ENCODE data around the gene CHGA. TPM values are rescaled to one million over a fixed set of nuclear protein-coding genes. Genes with fewer than 3 reads are reported as not detected.

CHGA gene
- polyA plus RNA-seq, 1 experiment, result not detected

GRCh38 chr14:92950193-92950540 is 27.2 kb downstream of the CHGA start:
- Histone ChIP-seq H3K9me3 (ENCODE audit: control insufficient read depth, insufficient read depth, low read length) (no peaks in the 10 kb centered on the region; the same call in 1 of the 2 replicates), H3K27me3 (ENCODE audit: control insufficient read depth, insufficient read depth, low read length) (no peaks in the 10 kb centered on the region), H3K27ac (ENCODE audit: low read depth, low read length) (no peak overlapping the region), H3K4me3 (ENCODE audit: low read depth, low read length) (no peak overlapping the region)
- TF ChIP-seq CTCF (IDR thresholded peaks at IDR 0.05; ENCODE audit: low read depth, low read length), result no peak
- POLR2A ChIA-PET, result no interaction called here
- CTCF ChIA-PET, result interaction anchor here (0.6 to 0.8 kb wide), 2 partner anchors 257 to 271 kb away, joined by 3 read pairs; partner anchors contain the start of genes GON7 and UBR7
- no peak for DNase-seq (ENCODE audit: low read depth, low spot score)

DNA sequence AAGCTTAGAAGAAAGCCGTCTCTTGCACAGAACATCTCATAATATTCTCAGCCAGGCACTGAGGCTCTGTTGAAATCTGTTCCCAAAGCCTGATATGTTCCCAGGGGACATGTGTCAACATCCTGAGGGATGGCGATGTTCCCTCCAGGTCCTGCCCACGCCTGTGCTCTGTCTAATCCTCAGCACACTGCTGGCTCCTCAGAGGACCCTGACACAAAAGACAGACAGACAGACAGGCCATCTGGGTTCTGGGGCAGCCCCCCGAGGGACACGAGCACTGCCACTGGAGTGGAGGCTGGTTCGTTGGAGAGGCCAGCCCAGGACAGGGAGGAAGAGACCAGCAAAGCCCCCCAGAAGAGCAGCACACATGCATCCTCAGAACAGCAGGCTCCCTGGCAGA is 27.8 kb downstream of the CHGA start:
- no peak for DNase-seq (ENCODE audit: low read depth, low spot score)
- Histone ChIP-seq H3K4me3 (ENCODE audit: low read depth, low read length) (no peak overlapping the region), H3K27ac (ENCODE audit: low read depth, low read length) (no peak overlapping the region), H3K27me3 (ENCODE audit: control insufficient read depth, insufficient read depth, low read length) (no peaks in the 10 kb centered on the region), H3K9me3 (ENCODE audit: control insufficient read depth, insufficient read depth, low read length) (no peaks in the 10 kb centered on the region; the same call in 1 of the 2 replicates)
- ChIA-PET POLR2A (no interaction called here), CTCF (interaction anchor here (0.6 kb wide), 1 partner anchor 271 kb away, joined by 3 read pairs; no protein-coding TSS in a partner anchor)
- TF ChIP-seq CTCF (IDR thresholded peaks at IDR 0.05; ENCODE audit: low read depth, low read length), result no peak

DNA sequence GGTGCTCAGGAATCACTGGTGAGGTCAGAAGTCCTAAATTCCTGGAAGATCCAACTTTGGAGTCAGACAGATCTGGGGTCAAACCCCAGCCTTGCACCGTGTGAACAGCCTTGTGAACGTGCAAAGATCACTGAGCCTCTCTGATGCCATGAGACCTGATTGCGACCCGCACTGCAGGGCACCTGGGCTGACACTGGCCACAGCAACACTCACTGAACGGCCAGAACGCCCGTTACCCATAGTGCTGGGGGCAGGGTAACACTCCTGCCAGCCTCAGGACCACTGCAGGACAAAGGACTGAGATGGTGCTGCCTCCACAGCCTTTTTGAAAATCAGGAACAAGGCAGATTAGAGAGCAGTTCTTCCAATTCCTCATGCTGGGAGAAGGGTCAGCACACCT is 28.3 kb downstream of the CHGA start:
- ChIA-PET POLR2A (interaction anchor here (0.5 kb wide), 1 partner anchor 176 kb away, joined by 4 read pairs; no protein-coding TSS in a partner anchor), CTCF (interaction anchor here (1.3 to 5.2 kb wide), 9 partner anchors 11 to 228 kb away, joined by 3 to 58 read pairs (median 15); no protein-coding TSS in a partner anchor)
- no peak overlapping the region for H3K27ac ChIP-seq (ENCODE audit: low read depth, low read length)
- TF ChIP-seq CTCF (IDR thresholded peaks at IDR 0.05; ENCODE audit: low read depth, low read length), result no peak
- no peak for DNase-seq (ENCODE audit: low read depth, low spot score)
- no peak overlapping the region for H3K4me3 ChIP-seq (ENCODE audit: low read depth, low read length)
- no peaks in the 10 kb centered on the region for H3K27me3 ChIP-seq (ENCODE audit: control insufficient read depth, insufficient read depth, low read length)
- no peaks in the 10 kb centered on the region; the same call in 1 of the 2 replicates for H3K9me3 ChIP-seq (ENCODE audit: control insufficient read depth, insufficient read depth, low read length)

DNA sequence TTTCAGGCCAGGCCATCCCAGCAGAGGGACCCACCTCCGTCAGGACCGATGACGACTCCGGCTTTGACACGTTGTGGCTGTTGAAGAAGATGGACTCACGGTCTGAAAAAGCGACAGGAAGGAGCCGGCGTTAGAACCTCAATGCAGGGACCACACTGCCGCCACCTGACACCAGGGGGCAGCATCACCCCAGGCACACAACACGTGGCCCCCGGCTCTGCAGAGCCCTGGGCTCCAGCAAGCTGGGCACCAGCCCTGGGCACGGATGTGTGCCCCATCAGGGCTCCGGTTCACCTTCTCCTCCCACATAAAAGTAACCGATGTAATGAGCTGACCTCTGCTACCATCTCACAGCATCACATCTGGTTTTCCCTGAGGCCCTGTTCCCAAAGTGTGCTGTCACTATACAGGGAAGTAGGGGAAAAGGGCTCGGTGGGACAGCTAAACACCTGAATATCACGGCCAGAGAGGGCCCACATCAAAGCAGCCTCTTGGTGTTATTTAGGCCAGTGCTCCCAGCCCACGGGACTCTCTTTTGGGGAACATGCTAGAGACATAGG is 29.0 kb downstream of the CHGA start:
- peak; percentile 92 for TF ChIP-seq CTCF (IDR thresholded peaks at IDR 0.05; ENCODE audit: low read depth, low read length)
- DNase-seq (ENCODE audit: low read depth, low spot score), result peak; percentile 18
- Histone ChIP-seq H3K27me3 (ENCODE audit: control insufficient read depth, insufficient read depth, low read length) (no peaks in the 10 kb centered on the region), H3K9me3 (ENCODE audit: control insufficient read depth, insufficient read depth, low read length) (no peaks in the 10 kb centered on the region), H3K27ac (ENCODE audit: low read depth, low read length) (no peak overlapping the region), H3K4me3 (ENCODE audit: low read depth, low read length) (no peak overlapping the region)
- ChIA-PET CTCF (interaction anchor here (0.6 to 5.2 kb wide), 33 partner anchors 8 to 267 kb away, joined by 3 to 58 read pairs (median 4); no protein-coding TSS in a partner anchor), POLR2A (no interaction called here)

DNA sequence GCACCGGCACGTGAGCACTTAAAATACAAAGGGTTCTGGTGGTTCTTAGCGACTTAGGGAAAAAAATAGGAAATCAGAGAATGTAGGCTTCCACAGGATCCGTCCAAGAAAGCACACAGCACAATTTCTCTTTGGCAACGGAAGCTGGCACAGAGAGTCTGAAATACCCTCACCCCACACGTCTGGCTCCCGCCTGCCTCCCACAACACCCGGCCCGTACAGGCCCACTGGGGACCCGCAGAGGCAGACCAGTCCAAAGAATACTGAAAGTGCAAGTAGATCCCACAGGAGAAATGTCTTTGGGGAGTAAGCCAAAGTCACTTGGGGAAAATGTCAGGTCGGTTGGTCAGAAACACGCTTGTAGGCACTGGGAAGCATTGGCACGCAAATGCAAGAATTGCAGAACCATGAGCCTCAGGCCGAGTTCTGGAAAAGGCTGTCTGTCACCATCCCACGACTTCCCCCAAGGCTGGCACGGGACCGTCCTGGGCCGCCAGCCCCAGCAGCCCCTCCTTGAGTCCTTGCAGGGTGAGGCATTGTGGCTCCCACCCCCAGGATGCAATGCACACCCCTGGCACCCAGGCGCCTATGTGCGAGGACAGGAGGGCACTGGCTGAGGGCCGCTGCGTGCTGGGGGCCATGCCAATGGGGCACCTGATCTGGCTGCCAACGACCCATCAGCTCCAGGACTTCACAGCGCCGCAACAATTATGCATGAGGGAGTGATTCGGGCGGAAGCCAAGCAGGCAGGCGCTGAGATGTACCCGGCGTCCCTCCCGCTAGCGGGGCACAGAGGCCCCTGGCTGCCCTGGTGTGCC is 29.7 kb downstream of the CHGA start:
- H3K27ac ChIP-seq (ENCODE audit: low read depth, low read length), result no peak overlapping the region
- POLR2A ChIA-PET, result no interaction called here
- no peak for TF ChIP-seq CTCF (IDR thresholded peaks at IDR 0.05; ENCODE audit: low read depth, low read length)

More for the DNA sequence above, 29.7 kb downstream of the CHGA start:
- DNase-seq (ENCODE audit: low read depth, low spot score), result no peak
- CTCF ChIA-PET, result interaction anchor here (0.6 to 5.2 kb wide), 34 partner anchors 7 to 266 kb away, joined by 3 to 58 read pairs (median 4); no protein-coding TSS in a partner anchor
- Histone ChIP-seq H3K4me3 (ENCODE audit: low read depth, low read length) (no peak overlapping the region), H3K27me3 (ENCODE audit: control insufficient read depth, insufficient read depth, low read length) (no peaks in the 10 kb centered on the region), H3K9me3 (ENCODE audit: control insufficient read depth, insufficient read depth, low read length) (no peaks in the 10 kb centered on the region)

Measured in AG04450 (cell line).